HUES6 (cell line): ENCODE results near the gene TRIM77.
"Not testable (repeated sequence)": the region's sequence is repeated elsewhere in the genome, so short reads cannot be mapped to it uniquely, and the experiment has no call there.

Source experiments
- H3K27ac ChIP-seq: 2 replicates; pipeline ENCODE4 v1.7.0; 2013; ENCODE audit warnings: low read depth, mild to moderate bottlenecking, low read length, inconsistent platforms
- H3K27me3 ChIP-seq: 2 replicates; pipeline ENCODE4 v1.6.1; 2013; ENCODE audit warnings: low read length; ENCODE audit not compliant: control insufficient read depth, insufficient read depth
- H3K36me3 ChIP-seq: 2 replicates; pipeline ENCODE4 v1.6.1; 2013; ENCODE audit warnings: low read length; ENCODE audit not compliant: control insufficient read depth, insufficient read depth
- H3K4me1 ChIP-seq: 2 replicates; pipeline ENCODE4 v1.6.1; 2013; ENCODE audit warnings: low read length; ENCODE audit not compliant: control insufficient read depth, insufficient read depth
- H3K4me3 ChIP-seq: 2 replicates; pipeline ENCODE4 v1.5.1; 2013; ENCODE audit warnings: low read depth, low read length
- H3K9ac ChIP-seq: one replicate; pipeline ENCODE4 v1.6.1; 2013; ENCODE audit warnings: mild to moderate bottlenecking, low read length
- H3K9me3 ChIP-seq: 2 replicates; pipeline ENCODE4 v1.6.1; 2013; ENCODE audit warnings: low read depth, low read length; ENCODE audit not compliant: control insufficient read depth, insufficient read depth

Gene TRIM77

DNA sequence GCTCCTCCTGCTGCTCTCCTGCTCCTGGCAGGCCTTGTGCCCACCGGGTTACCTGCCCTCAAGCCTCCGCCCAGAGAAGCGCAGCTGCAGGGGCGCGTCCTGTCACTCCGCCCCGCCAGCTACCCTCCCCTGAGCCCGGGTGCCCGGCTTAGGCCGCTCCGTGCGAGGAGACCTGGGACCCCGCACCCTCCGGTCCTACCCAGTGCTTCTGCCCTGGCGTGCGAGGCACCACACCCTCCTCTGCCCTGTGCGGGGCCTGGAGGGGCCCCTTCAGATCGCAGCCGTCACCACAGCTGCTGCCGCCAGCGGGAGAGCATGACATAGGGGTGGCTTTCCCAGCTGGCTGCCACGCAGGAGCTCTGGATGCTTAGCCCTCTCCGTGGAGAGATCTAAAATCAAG is 20.1 kb downstream of the TRIM77 start:
- H3K4me1 ChIP-seq, H3K4me3 ChIP-seq, H3K9ac ChIP-seq, H3K27me3 ChIP-seq, H3K27ac ChIP-seq, H3K36me3 ChIP-seq, H3K9me3 ChIP-seq: not testable (repeated sequence)

DNA sequence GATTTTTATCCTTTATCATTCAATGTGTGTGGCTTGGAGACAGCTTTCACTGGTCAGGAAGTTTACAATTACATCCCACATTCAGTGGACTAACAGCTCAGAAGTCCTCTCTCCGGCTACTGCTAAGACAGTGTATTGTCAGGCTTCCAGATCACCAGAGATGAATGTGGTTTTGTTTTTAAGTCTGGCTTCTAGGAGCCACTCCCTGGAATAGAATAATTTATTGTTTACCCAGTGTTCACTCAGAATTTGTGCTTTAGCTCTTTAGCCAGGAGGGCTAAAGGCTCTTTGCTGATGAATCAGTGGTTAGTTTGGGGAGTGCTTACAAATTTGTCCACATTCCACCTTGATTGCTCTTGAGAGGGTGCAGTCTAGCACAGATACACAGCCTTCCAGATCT is 26.5 kb downstream of the TRIM77 start:
- Histone ChIP-seq H3K27ac (no peak overlapping the region), H3K4me1 (0 out of 2 replicates have a peak, but pooled peaks cover 6% of the 10 kb centered on the region), H3K9me3 (no peaks in the 10 kb centered on the region), H3K4me3 (no peak overlapping the region), H3K9ac (no peak overlapping the region), H3K27me3 (no peaks in the 10 kb centered on the region), H3K36me3 (no peaks in the 10 kb centered on the region)

DNA sequence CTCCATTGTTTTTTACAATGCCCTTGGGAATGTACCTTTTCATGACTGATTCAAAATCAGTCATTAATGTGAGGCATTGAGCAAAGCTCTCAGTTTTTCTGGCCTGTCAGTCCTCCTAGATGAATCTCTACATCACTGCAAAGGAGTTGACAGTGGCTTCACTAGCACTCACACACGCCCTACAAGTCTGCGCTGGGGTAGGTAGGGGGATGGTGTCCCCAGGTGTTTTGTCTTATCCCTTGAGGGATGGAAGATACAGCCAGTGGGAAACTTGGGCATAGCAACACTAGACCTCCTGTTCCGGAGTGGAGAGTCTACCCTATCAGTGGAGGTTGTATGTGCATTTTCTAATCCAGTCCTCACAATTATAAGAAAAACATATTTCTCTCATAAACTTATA is 27.0 kb downstream of the TRIM77 start:
- no peak overlapping the region for H3K9ac ChIP-seq
- H3K36me3 ChIP-seq: no peaks in the 10 kb centered on the region
- H3K27me3 ChIP-seq: no peaks in the 10 kb centered on the region
- no peaks in the 10 kb centered on the region for H3K9me3 ChIP-seq
- H3K4me3 ChIP-seq: no peak overlapping the region
- H3K27ac ChIP-seq: no peak overlapping the region
- H3K4me1 ChIP-seq: 0 out of 2 replicates have a peak, but pooled peaks cover 6% of the 10 kb centered on the region

DNA sequence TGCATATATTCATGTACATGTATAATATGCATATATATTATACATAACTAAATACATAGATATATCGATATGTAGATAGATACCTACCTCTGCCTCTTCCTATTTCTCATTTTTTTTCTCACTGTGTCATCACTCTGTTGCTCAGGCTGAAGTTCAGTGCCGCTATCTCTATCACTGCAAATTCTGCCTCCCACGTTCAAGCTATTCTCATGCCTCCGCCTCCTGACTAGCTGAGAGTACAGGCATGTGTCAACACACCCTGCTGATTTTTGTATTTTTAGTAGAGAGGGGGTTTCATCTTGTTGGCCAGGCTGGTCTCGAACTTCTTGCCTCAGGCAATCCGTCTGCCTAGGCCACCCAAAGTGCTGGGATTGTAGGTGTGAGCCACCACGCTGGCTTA is 31.3 kb downstream of the TRIM77 start:
- H3K9me3 ChIP-seq, H3K36me3 ChIP-seq, H3K27me3 ChIP-seq, H3K4me1 ChIP-seq, H3K27ac ChIP-seq, H3K4me3 ChIP-seq, H3K9ac ChIP-seq: not testable (repeated sequence)

- peak overlapping the region; percentile 50 for H3K9ac ChIP-seq
- H3K27me3 ChIP-seq, H3K27ac ChIP-seq, H3K36me3 ChIP-seq, H3K4me1 ChIP-seq, H3K9me3 ChIP-seq: not testable (repeated sequence)
- peak overlapping the region; percentile 58 for H3K4me3 ChIP-seq
Observed at GRCh38 chr11:89744158-89744557, 34.1 kb downstream of the TRIM77 start.

- H3K4me1 ChIP-seq, H3K27ac ChIP-seq, H3K9me3 ChIP-seq, H3K27me3 ChIP-seq, H3K9ac ChIP-seq, H3K36me3 ChIP-seq, H3K4me3 ChIP-seq: not testable (repeated sequence)
Observed at GRCh38 chr11:89750822-89751221, 40.7 kb downstream of the TRIM77 start.
